ENCODE data around the gene C12orf43.

GRCh38 chr12:120950807-120951206 is 65.5 kb downstream of the C12orf43 start:
- TF ChIP-seq PATZ1 (CRISPR knock-in tag; IDR thresholded peaks at IDR 0.05; ENCODE audit: borderline replicate concordance): no peak
- no peak for TF ChIP-seq ZFP30 (CRISPR knock-in tag; IDR thresholded peaks at IDR 0.05)
- TF ChIP-seq CSDC2 (CRISPR knock-in tag; IDR thresholded peaks at IDR 0.05): no peak
- no peak for TF ChIP-seq ZNF565 (CRISPR knock-in tag; conservative IDR thresholded peaks at IDR 0.05; ENCODE audit: low read depth)
- no peak for TF ChIP-seq ZFP3 (CRISPR knock-in tag; IDR thresholded peaks at IDR 0.05)
- no peak for TF ChIP-seq ESRRG (CRISPR knock-in tag; IDR thresholded peaks at IDR 0.05)
- no peak for TF ChIP-seq GLIS3 (CRISPR knock-in tag; IDR thresholded peaks at IDR 0.05)
- no peak for TF ChIP-seq OSR1 (CRISPR knock-in tag; IDR thresholded peaks at IDR 0.05)
- no peak for TF ChIP-seq ISL1 (CRISPR knock-in tag; IDR thresholded peaks at IDR 0.05)
- no peak for TF ChIP-seq ARNTL (CRISPR knock-in tag; IDR thresholded peaks at IDR 0.05; ENCODE audit: borderline replicate concordance, low read depth)
- no peak for TF ChIP-seq ZNF70 (CRISPR knock-in tag; IDR thresholded peaks at IDR 0.05)
- no peak for TF ChIP-seq CREB5 (CRISPR knock-in tag; IDR thresholded peaks at IDR 0.05; ENCODE audit: low read depth)
- no peak for TF ChIP-seq PPARA (CRISPR knock-in tag; IDR thresholded peaks at IDR 0.05; ENCODE audit: borderline replicate concordance)

Measured in SK-N-SH treated with all-trans-retinoic acid at 6 μM for 48 hours (cell line).